COLO668 (cell line): Measurements from ENCODE around the gene SLC24A2.

Experiments
- DNase-seq: peaks from one replicate; lab custom pipeline; 2025; ENCODE audit not compliant: unreplicated experiment; lab: John Stamatoyannopoulos, UW

The SLC24A2 gene

GRCh38 chr9:19759066-19759465 lies 29.8 kb downstream of the SLC24A2 start:
- DNase-seq: no peak

- no peak for DNase-seq
Measured at GRCh38 chr9:19757745-19758144, 31.1 kb downstream of the SLC24A2 start.

- no peak for DNase-seq
Measured at GRCh38 chr9:19754921-19755320, 33.9 kb downstream of the SLC24A2 start.

- no peak for DNase-seq
Measured at GRCh38 chr9:19748278-19749126, 40.3 kb downstream of the SLC24A2 start.

- no peak for DNase-seq
Measured at GRCh38 chr9:19746223-19746622, 42.6 kb downstream of the SLC24A2 start.

- no peak for DNase-seq
Measured at GRCh38 chr9:19741178-19741577, 47.7 kb downstream of the SLC24A2 start.
